GM21515 (cell line): Measurements from ENCODE around the gene EZH2.

Experiments used
- ATAC-seq: cut with Tn5 transposase; IDR thresholded peaks from one replicate; pipeline ENCODE4 v1.9.1; 2021; ENCODE audit not compliant: unreplicated experiment

The EZH2 gene

GRCh38 chr7:148884049-148884298 lies at the start of gene EZH2:
Gene EZH2 (minus strand): TSS chr7:148884291. CDS start chr7:148847298, 36,993 bp downstream.
- peak; percentile 31 for ATAC-seq

GRCh38 chr7:148931470-148931869 lies 47.4 kb upstream of the EZH2 start:
- no peak for ATAC-seq

GRCh38 chr7:148930335-148930734 lies 46.2 kb upstream of the EZH2 start:
- no peak for ATAC-seq

- no peak for ATAC-seq
Observed at GRCh38 chr7:148929176-148929575, 45.1 kb upstream of the EZH2 start.

- ATAC-seq = no peak
Observed at GRCh38 chr7:148927123-148928045, 43.3 kb upstream of the EZH2 start.

- no peak for ATAC-seq
Observed at GRCh38 chr7:148925836-148926235, 41.7 kb upstream of the EZH2 start.

- no peak for ATAC-seq
Observed at GRCh38 chr7:148924011-148924410, 39.9 kb upstream of the EZH2 start.

- no peak for ATAC-seq
Observed at GRCh38 chr7:148921806-148922205, 37.7 kb upstream of the EZH2 start.

- ATAC-seq = no peak
Observed at GRCh38 chr7:148921189-148921588, 37.1 kb upstream of the EZH2 start.

- no peak for ATAC-seq
Observed at GRCh38 chr7:148919859-148920258, 35.8 kb upstream of the EZH2 start.

- ATAC-seq = no peak
Observed at GRCh38 chr7:148918058-148918596, 34.0 kb upstream of the EZH2 start.

- ATAC-seq = no peak
Observed at GRCh38 chr7:148916186-148916585, 32.1 kb upstream of the EZH2 start.

- ATAC-seq = no peak
Observed at GRCh38 chr7:148915211-148915610, 31.1 kb upstream of the EZH2 start.

GRCh38 chr7:148914208-148914777 lies 30.2 kb upstream of the EZH2 start:
- peak; percentile 49 for ATAC-seq

GRCh38 chr7:148912758-148913541 lies 28.9 kb upstream of the EZH2 start:
- ATAC-seq = peak; percentile 50

- ATAC-seq = no peak
Observed at GRCh38 chr7:148912151-148912550, 28.1 kb upstream of the EZH2 start.

- no peak for ATAC-seq
Observed at GRCh38 chr7:148911626-148912025, 27.5 kb upstream of the EZH2 start.

GRCh38 chr7:148909568-148909967 lies 25.5 kb upstream of the EZH2 start:
- ATAC-seq = no peak

GRCh38 chr7:148906707-148907498 lies 22.8 kb upstream of the EZH2 start:
- no peak for ATAC-seq

GRCh38 chr7:148905093-148905666 lies 21.1 kb upstream of the EZH2 start:
- no peak for ATAC-seq
